ENCODE data around the gene IL10RA. TPM values are rescaled to one million over a fixed set of nuclear protein-coding genes. Genes with fewer than 3 reads are reported as not detected.
A peak's percentile ranks its signal among the peaks of the same experiment; 100 is the strongest.

Gene IL10RA
- total and polyA plus RNA-seq, 9 of the 15 experiments (the other 6 are each of a cell fraction or from before 2014, with no cell fraction given): 0.17 to 17.3 (median 2.9) TPM

DNA sequence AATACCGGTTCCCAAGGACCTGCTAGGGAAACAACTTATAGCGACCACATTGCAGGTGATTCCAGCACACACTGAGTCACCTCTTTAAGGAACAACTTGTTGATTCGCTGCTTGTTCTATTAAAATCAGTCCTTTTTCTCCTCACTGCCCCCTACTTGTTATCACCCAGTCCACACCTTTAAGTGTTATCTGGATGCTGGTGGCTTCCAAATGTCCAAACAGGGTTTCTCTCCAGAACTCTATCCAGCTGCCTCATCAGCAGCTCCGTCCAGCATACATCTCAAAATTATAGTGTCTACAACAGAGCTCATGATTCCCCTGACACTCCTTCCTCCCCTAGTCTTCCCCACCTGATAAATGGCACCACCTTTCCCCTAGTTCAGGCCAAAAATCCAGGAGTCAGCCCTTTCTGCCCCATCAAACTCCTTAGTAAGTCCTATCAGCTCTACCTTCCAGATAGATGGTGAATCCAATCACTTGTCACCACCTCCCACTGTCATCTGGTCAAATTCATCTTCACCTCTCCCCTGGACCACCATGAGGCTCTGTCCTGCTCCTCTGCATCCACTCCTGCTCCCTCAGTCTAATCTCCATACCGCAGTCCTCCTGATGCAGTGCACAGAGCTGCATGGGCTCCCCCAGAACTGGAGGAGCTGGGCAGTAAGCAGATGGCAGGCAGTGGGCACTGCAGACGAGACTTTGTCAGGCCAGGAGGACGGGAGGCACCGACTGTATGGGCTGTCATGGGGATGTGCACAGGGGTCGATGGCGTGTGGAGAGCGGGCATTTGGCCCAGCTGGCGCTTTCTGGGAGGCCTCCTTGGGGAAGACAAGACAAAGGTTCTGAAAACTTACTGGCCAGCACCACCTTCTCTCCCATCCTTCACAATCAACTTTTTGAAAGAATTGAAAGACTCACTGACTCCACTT is 19.3 kb downstream of the IL10RA start:
- no peaks in the 10 kb centered on the region for H3K79me2 ChIP-seq (ENCODE audit: control insufficient read depth, insufficient read depth, low read length)
- H3K27me3 ChIP-seq (ENCODE audit: control insufficient read depth in 2 of 2, insufficient read depth in 2 of 2, low read length in 2 of 2): no peaks in the 10 kb centered on the region
- H3K36me3 ChIP-seq (ENCODE audit: control insufficient read depth, insufficient read depth, low read length): no peaks in the 10 kb centered on the region; the same call in 2 of the 3 replicates
- H2AFZ ChIP-seq (ENCODE audit: low read depth, low read length): no peak overlapping the region
- H3K9ac ChIP-seq (ENCODE audit: insufficient read depth in 1 of 2, low read depth in 2 of 2, low read length in 2 of 2): peak overlapping the region; percentile 12 to 26
- WGBS (ENCODE audit: insufficient coverage, low coverage, missing lambda C conversion rate): 48% methylated on average over 12 of the region's 12 CpGs
- POLR2A ChIA-PET: interaction anchor here (0.6 to 1.6 kb wide), 4 partner anchors 10 to 483 kb away, joined by 3 to 4 read pairs (median 3); no protein-coding TSS in a partner anchor
- no peaks in the 10 kb centered on the region for H4K20me1 ChIP-seq (replicated peaks; ENCODE audit: control insufficient read depth, insufficient read depth, low read length)
- H3K27ac ChIP-seq (ENCODE audit: extremely low read depth, low read depth, low read length): peak overlapping the region; percentile 90
- FAIRE-seq: peak; percentile 37
- intact Hi-C loops (cut with micrococcal nuclease) (loop anchor here (2.0 kb wide), 1 partner anchor 47 kb away; no protein-coding TSS in a partner anchor), in situ Hi-C loops (cut with MboI) (no loop called here)
- DNase-seq (ENCODE audit: extremely low read depth in 1 of 4, low spot score in 3 of 4): peak; percentile 77 to 80 (median 78)
- CTCF ChIA-PET (ENCODE audit: low intra/inter-chr PET ratio): no interaction called here
- H3K9me1 ChIP-seq (ENCODE audit: control insufficient read depth, insufficient read depth, low read length): no peaks in the 10 kb centered on the region
- no peaks in the 10 kb centered on the region; the same call in 1 of the 2 replicates for H3K9me3 ChIP-seq (replicated peaks; ENCODE audit: control insufficient read depth, insufficient read depth, low read depth, low read length)
- H3K4me1 ChIP-seq (replicated peaks in 1 of 2; ENCODE audit: control insufficient read depth in 2 of 2, insufficient read depth in 2 of 2, low read length in 2 of 2): peaks cover 63 to 90% of the 10 kb centered on the region in 2 experiments
- BruUV-seq (replicated peaks): no TSS peak
- peak; percentile 19 for ATAC-seq
- H3K4me2 ChIP-seq (ENCODE audit: insufficient read depth, low read length): peak overlapping the region; percentile 34
- H3K4me3 ChIP-seq: no peak overlapping the region
- TF ChIP-seq GABPB2 (CRISPR knock-in tag; conservative IDR thresholded peaks at IDR 0.05): no peak
- TF ChIP-seq PURB (CRISPR knock-in tag; IDR thresholded peaks at IDR 0.05; ENCODE audit: low read depth): no peak
- TF ChIP-seq HCFC1 (IDR thresholded peaks at IDR 0.05; ENCODE audit: low read depth, low read length): no peak
- TF ChIP-seq ZKSCAN8 (CRISPR knock-in tag; IDR thresholded peaks at IDR 0.05): no peak
- TF ChIP-seq MAFF (IDR thresholded peaks at IDR 0.05; ENCODE audit: low read length): no peak
- TF ChIP-seq, protein P1, sequence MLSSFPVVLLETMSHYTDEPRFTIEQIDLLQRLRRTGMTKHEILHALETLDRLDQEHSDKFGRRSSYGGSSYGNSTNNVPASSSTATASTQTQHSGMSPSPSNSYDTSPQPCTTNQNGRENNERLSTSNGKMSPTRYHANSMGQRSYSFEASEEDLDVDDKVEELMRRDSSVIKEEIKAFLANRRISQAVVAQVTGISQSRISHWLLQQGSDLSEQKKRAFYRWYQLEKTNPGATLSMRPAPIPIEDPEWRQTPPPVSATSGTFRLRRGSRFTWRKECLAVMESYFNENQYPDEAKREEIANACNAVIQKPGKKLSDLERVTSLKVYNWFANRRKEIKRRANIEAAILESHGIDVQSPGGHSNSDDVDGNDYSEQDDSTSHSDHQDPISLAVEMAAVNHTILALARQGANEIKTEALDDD (IDR thresholded peaks at IDR 0.05): peak; percentile 44; the same call in 1 of the 2 replicates
- TF ChIP-seq NFIC (IDR thresholded peaks at IDR 0.05): peak; percentile 62; the same call in 1 of the 2 replicates
- no peak for TF ChIP-seq SLC30A9 (CRISPR knock-in tag; IDR thresholded peaks at IDR 0.05)
- 0 out of 2 replicates have a peak, but pooled peaks have one; percentile 59 for TF ChIP-seq HDAC2 (IDR thresholded peaks at IDR 0.05)
- no peak for TF ChIP-seq ZFP36 (IDR thresholded peaks at IDR 0.05; ENCODE audit: low read depth, low read length, partially characterized antibody)
- TF ChIP-seq ARNT (IDR thresholded peaks at IDR 0.05): no peak
- TF ChIP-seq PRPF4 (IDR thresholded peaks at IDR 0.05; ENCODE audit: insufficient read depth, low read depth, low read length, poor library complexity, severe bottlenecking): no peak
- no peak for TF ChIP-seq SIX5 (IDR thresholded peaks at IDR 0.05; ENCODE audit: borderline replicate concordance in 1 of 2, insufficient read depth in 1 of 2, low read depth in 1 of 2, low read length in 2 of 2)
- no peak for TF ChIP-seq NUFIP1 (IDR thresholded peaks at IDR 0.05; ENCODE audit: partially characterized antibody)
- TF ChIP-seq, protein P2, sequence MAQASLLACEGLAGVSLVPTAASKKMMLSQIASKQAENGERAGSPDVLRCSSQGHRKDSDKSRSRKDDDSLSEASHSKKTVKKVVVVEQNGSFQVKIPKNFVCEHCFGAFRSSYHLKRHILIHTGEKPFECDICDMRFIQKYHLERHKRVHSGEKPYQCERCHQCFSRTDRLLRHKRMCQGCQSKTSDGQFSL (CRISPR knock-in tag; IDR thresholded peaks at IDR 0.05): no peak
- TF ChIP-seq, protein P2 (tag; IDR thresholded peaks at IDR 0.05): no peak
- peak in 1 of 2 experiments; percentile 37; a peak in 1 of 3 replicates for TF ChIP-seq CBX3 (IDR thresholded peaks at IDR 0.05; ENCODE audit: borderline replicate concordance in 1 of 2, low read length in 2 of 2)
- TF ChIP-seq, protein P3, sequence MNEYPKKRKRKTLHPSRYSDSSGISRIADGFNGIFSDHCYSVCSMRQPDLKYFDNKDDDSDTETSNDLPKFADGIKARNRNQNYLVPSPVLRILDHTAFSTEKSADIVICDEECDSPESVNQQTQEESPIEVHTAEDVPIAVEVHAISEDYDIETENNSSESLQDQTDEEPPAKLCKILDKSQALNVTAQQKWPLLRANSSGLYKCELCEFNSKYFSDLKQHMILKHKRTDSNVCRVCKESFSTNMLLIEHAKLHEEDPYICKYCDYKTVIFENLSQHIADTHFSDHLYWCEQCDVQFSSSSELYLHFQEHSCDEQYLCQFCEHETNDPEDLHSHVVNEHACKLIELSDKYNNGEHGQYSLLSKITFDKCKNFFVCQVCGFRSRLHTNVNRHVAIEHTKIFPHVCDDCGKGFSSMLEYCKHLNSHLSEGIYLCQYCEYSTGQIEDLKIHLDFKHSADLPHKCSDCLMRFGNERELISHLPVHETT (CRISPR knock-in tag; conservative IDR thresholded peaks at IDR 0.05 in 1 of 2, IDR thresholded peaks at IDR 0.05 in 1 of 2): no peak
